Measurements from ENCODE around the gene TTR.

DNA sequence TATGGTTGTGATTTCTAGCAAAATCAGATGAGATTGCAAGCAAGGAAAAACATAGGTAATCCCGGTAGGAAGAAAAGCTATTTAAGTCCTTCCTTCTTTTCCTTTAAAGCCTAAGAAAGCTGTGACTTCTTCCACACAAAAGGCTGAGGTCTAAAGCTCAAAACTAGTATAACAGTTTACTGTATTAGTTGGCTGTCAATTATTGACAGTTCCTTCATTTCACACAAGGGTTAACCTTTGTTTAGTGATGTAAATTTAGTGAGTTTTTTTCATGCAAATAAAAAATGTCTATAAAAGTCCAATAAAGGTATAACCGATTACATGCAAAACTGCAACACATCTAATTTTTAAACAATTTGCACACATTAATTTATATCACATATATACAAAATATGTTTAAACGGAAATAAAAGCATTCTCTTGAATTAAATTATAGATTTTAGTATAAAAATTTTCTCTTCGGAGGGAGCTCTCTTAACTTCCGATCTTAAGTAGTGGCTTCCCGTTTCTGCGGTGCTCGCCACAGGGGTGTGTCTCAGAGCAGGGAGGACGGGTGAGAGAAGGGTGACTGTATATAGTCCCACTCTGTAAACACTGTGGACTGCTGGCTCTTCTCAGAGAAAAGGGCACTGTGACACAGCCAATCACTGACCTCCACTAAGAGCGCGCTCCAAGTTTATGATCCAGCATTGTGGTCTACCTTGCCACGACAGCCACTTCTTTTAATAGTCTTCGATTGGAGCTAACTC lies 33.4 kb downstream of the TTR start:
- no peak for TF ChIP-seq CTCF (conservative IDR thresholded peaks at IDR 0.05; ENCODE audit: low read length)
- TF ChIP-seq EZH2phosphoT487 (IDR thresholded peaks at IDR 0.05; ENCODE audit: borderline replicate concordance): no peak

Data from Loucy (cell line).